T-helper 2 cell treated with Interferon-gamma antibody and Interleukin-4, amounts not matched to agents 5 μg/mL and 100 μg/mL, for 36 hours (primary cell): ENCODE data around the gene REXO1.

Experiments used
- DNase-seq: peaks from one replicate; pipeline ENCODE4 v3.0.0; 2021; ENCODE audit warnings: low spot score
- H3K27ac Mint-ChIP-seq: one replicate; pipeline ENCODE4 v1.8.0; 2021; ENCODE audit warnings: mild to moderate bottlenecking, mixed read lengths
- H3K27me3 Mint-ChIP-seq: one replicate; pipeline ENCODE4 v1.8.0; 2021; ENCODE audit warnings: low read depth, mixed read lengths
- H3K36me3 Mint-ChIP-seq: one replicate; pipeline ENCODE4 v1.8.0; 2021; ENCODE audit warnings: low read depth, mixed read lengths
- H3K4me1 Mint-ChIP-seq: one replicate; pipeline ENCODE4 v1.8.0; 2021; ENCODE audit warnings: low read depth, mixed read lengths
- H3K4me3 Mint-ChIP-seq: one replicate; pipeline ENCODE4 v1.8.0; 2022; ENCODE audit warnings: mild to moderate bottlenecking, moderate library complexity, mixed read lengths
- H3K9me3 Mint-ChIP-seq: one replicate; pipeline ENCODE4 v1.8.0; 2021; ENCODE audit warnings: mixed read lengths

REXO1 gene

DNA sequence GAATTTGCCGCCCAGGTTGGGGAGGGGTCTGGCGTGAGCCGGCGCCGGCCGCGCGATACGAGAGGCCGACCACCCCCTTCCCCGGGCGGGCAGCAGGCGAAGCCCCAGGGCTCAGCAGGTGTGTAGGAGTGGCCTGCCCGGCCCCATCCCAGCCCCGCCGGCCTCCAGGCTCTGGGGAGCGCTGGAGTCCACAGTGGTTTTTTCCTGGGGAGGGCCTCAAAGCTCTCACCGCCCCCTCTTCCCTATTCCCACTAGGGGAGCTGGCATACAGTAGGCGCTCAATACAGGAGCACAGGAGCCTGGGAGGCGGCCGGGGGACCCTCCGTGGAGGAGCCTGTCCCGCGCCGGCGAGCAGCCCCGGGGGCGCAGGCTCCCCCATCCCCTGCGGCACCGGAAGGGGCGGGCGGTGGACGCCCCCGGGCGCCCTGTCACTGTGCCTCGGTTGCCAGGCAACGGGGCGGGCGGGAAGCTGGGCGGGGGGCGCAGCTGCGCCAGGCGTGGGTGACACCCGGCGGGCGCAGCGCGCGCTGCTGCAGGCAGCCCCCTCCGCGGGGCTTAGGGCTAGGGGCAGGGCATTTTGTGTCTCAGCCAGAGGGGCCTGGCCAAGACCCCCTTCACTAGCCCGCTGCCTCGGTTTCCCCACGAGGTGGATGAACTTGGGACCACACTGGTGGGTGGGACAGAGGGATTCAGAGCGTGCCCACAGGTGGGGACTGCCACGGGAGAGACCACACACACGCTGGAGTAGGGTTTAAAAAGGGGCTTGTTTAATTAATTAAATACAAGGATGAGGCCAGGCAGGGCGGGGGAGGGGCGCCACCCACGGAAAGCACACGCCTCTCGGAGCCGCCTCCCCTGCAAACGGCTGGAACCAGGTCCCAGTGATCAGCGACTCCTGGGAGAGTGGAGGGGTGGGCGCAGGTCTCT lies 3.6 kb upstream of the REXO1 start:
- Mint-ChIP-seq H3K4me3 (no peak overlapping the region), H3K27ac (no peak overlapping the region), H3K9me3 (no peaks in the 10 kb centered on the region), H3K4me1 (peaks cover 33% of the 10 kb centered on the region), H3K27me3 (no peaks in the 10 kb centered on the region), H3K36me3 (peaks cover 8% of the 10 kb centered on the region)
- DNase-seq = no peak

- Mint-ChIP-seq H3K4me3 (no peak overlapping the region), H3K36me3 (peaks cover 11% of the 10 kb centered on the region), H3K27me3 (no peaks in the 10 kb centered on the region), H3K9me3 (no peaks in the 10 kb centered on the region), H3K27ac (peak overlapping the region; percentile 58), H3K4me1 (peaks cover 36% of the 10 kb centered on the region)
- DNase-seq = no peak
Observed at GRCh38 chr19:1850809-1851653, 2.7 kb upstream of the REXO1 start.

- Mint-ChIP-seq H3K4me1 (peaks cover 37% of the 10 kb centered on the region), H3K36me3 (peaks cover 11% of the 10 kb centered on the region), H3K27ac (peak overlapping the region; percentile 43), H3K27me3 (no peaks in the 10 kb centered on the region), H3K9me3 (no peaks in the 10 kb centered on the region), H3K4me3 (no peak overlapping the region)
- DNase-seq = no peak
Observed at GRCh38 chr19:1849886-1850398, 1.7 kb upstream of the REXO1 start.

GRCh38 chr19:1849132-1849474 lies 820 bp upstream of the REXO1 start:
- Mint-ChIP-seq H3K4me1 (peaks cover 32% of the 10 kb centered on the region), H3K36me3 (peaks cover 11% of the 10 kb centered on the region), H3K27ac (peak overlapping the region; percentile 82), H3K4me3 (peak overlapping the region; percentile 61), H3K27me3 (no peaks in the 10 kb centered on the region), H3K9me3 (no peaks in the 10 kb centered on the region)
- no peak for DNase-seq

DNA sequence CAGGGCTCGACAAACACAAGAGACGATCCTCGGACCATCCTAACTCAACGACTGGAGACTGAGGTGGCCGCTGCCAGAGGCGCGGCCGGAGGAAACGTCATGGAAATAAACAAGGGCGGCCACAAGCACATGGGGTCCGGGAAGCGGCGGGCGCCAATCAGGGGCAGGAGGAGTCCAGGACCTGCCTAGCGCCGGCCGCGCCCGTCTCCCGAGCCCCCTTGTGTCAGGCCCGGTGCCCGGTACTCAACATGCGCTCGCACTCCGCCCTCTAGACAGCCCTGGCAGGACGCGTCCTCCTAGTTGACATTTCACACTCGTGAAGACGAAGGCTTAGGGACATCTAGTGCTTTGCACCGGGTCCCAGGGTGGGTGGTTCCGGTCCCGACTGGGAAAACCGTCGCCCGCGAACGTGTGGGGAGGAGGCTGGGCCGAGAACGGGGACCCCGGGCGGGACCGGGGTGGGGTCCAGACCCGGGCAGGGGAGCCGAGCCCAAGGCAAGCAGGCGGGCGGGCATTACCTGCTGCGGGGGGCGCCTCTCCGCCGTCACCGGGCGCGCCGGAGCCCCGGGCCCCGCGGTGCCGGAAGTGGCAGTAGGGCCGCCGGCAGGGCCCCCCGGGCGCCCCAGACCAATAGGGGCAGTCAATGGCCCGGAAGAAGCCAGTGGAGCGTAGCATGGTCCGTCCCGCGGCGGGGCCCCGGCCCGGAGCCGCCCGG lies 442 bp downstream of the REXO1 start:
- Mint-ChIP-seq H3K27ac (peak overlapping the region; percentile 95), H3K9me3 (no peaks in the 10 kb centered on the region), H3K36me3 (peaks cover 7% of the 10 kb centered on the region), H3K27me3 (no peaks in the 10 kb centered on the region), H3K4me3 (peak overlapping the region; percentile 95), H3K4me1 (peaks cover 26% of the 10 kb centered on the region)
- DNase-seq = peak; percentile 33

DNA sequence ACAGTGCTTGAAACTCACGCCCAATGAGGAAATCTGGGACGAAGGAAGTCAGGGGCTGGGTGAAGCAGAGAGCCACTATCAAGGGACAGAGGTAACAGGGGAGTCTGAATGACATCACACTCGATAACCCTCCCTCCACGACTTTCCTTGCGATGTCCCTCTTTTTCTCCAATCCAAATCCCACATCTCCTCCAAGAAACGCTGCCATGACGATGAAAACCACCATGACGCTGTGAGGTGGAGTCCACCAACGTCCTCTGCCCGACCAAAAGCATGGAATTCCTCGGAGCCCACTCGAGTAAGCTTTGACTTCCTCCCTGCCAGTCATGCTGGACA lies 967 bp downstream of the REXO1 start:
- DNase-seq = no peak
- Mint-ChIP-seq H3K27ac (peak overlapping the region; percentile 95), H3K36me3 (peaks cover 7% of the 10 kb centered on the region), H3K27me3 (no peaks in the 10 kb centered on the region), H3K4me1 (peaks cover 26% of the 10 kb centered on the region), H3K9me3 (no peaks in the 10 kb centered on the region), H3K4me3 (peak overlapping the region; percentile 95)

- Mint-ChIP-seq H3K9me3 (no peaks in the 10 kb centered on the region), H3K36me3 (peaks cover 7% of the 10 kb centered on the region), H3K4me3 (peak overlapping the region; percentile 95), H3K27me3 (no peaks in the 10 kb centered on the region), H3K27ac (peak overlapping the region; percentile 95), H3K4me1 (peaks cover 26% of the 10 kb centered on the region)
- DNase-seq = no peak
Observed at GRCh38 chr19:1846517-1847204, 1.6 kb downstream of the REXO1 start.

DNA sequence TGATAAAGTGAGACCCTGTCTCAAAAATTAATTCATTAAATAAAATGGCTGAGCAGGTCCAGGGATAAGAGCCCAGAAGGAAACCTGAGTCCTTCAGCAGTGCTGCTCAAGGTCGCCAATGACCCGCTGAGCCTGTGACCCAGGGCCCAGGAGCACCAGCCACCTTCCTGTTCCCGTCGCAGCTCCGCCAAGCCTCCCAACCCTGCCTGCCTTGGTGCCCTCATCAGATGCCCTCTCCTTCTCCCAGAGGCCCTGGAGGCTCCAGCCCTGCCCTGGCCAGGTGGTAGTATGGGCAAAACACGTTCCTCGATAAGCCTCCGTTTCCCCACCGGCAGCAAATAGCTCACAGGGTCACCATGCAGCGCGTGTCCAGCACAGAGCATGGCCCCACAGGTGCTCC lies 2.6 kb downstream of the REXO1 start:
- Mint-ChIP-seq H3K4me1 (peaks cover 28% of the 10 kb centered on the region), H3K4me3 (peak overlapping the region; percentile 95), H3K27ac (peak overlapping the region; percentile 68)

DNA sequence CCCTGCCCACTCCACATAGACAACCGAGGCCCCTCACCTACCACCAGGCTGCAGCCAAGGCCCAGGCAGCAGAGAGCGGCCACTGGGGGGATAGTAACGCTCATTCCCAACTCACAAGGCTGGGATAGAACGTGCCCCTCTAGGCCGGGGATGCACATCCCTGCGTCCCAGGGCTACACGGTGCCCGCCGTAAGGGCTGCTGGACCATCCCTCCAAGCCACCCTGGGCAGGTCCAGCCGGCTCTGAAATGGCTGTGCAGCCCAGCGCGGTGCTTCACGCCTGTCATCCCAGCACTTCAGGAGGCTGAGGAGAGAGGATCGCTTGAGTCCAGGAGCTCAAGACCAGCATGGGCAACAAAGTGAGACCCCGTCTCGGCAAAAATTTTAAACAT lies 3.2 kb downstream of the REXO1 start:
- DNase-seq = no peak
- Mint-ChIP-seq H3K36me3 (peaks cover 4% of the 10 kb centered on the region), H3K27ac (no peak overlapping the region), H3K4me3 (no peak overlapping the region), H3K27me3 (no peaks in the 10 kb centered on the region), H3K4me1 (peaks cover 27% of the 10 kb centered on the region), H3K9me3 (no peaks in the 10 kb centered on the region)

More for the DNA sequence above, 2.6 kb downstream of the REXO1 start:
- Mint-ChIP-seq H3K27me3 (no peaks in the 10 kb centered on the region), H3K36me3 (peaks cover 4% of the 10 kb centered on the region), H3K9me3 (no peaks in the 10 kb centered on the region)
- no peak for DNase-seq

- Mint-ChIP-seq H3K27ac (no peak overlapping the region), H3K36me3 (peaks cover 4% of the 10 kb centered on the region), H3K27me3 (no peaks in the 10 kb centered on the region), H3K4me3 (no peak overlapping the region), H3K4me1 (peaks cover 25% of the 10 kb centered on the region), H3K9me3 (no peaks in the 10 kb centered on the region)
- DNase-seq = no peak
Observed at GRCh38 chr19:1844513-1845124, 3.7 kb downstream of the REXO1 start.

DNA sequence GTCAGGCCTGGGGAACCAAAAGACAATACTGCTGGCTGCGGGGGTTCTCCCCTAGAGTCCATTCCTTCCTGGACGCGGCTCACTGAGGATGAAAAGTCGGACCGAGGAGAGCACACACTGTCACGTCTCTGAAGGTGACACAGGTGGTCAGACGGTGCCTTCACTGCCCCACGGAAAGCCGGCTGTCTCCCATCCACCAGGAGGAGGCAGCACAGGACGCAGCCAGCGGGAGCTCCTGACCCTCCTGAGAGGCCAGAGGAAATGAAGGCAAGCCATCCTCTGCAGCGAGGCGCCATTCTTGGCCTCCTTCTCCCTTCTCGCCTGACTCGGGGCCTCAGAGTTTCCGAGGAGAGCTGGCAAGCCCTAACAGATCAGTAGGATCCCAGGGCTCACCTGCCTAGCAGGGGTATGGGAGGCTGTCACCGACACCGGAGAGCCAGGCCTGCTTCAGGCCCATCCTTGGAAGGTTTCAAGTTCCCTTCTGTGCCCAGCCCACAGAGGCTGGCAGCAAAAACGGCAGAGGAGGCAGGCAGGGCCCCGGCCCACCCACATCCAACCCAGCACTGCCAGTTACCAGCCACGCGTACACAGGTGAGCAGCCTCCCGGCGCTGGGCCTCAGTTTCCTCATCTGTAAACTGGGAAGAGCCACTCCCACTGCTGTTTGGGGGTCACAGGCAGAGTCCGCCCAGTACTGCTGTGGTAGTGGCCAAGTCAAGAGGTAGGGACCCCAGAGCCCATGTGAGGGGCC lies 4.5 kb downstream of the REXO1 start:
- peaks cover 4% of the 10 kb centered on the region for H3K36me3 Mint-ChIP-seq
- no peaks in the 10 kb centered on the region for H3K27me3 Mint-ChIP-seq
- H3K4me3 Mint-ChIP-seq = no peak overlapping the region
- H3K9me3 Mint-ChIP-seq = no peaks in the 10 kb centered on the region
- no peak for DNase-seq
- H3K4me1 Mint-ChIP-seq = peaks cover 21% of the 10 kb centered on the region
- H3K27ac Mint-ChIP-seq = no peak overlapping the region

- H3K27ac Mint-ChIP-seq = no peak overlapping the region
- H3K27me3 Mint-ChIP-seq = no peaks in the 10 kb centered on the region
- no peaks in the 10 kb centered on the region for H3K9me3 Mint-ChIP-seq
- no peak for DNase-seq
- H3K4me3 Mint-ChIP-seq = no peak overlapping the region
- peaks cover 4% of the 10 kb centered on the region for H3K36me3 Mint-ChIP-seq
- peaks cover 19% of the 10 kb centered on the region for H3K4me1 Mint-ChIP-seq
Observed at GRCh38 chr19:1843116-1843515, 5.2 kb downstream of the REXO1 start.
